NCI-H2227 (cell line): Measurements from ENCODE around the gene RIMKLB.

Experiments used
- DNase-seq: peaks from one replicate; lab custom pipeline; 2025; ENCODE audit not compliant: unreplicated experiment; lab: John Stamatoyannopoulos, UW

Gene RIMKLB, protein sequence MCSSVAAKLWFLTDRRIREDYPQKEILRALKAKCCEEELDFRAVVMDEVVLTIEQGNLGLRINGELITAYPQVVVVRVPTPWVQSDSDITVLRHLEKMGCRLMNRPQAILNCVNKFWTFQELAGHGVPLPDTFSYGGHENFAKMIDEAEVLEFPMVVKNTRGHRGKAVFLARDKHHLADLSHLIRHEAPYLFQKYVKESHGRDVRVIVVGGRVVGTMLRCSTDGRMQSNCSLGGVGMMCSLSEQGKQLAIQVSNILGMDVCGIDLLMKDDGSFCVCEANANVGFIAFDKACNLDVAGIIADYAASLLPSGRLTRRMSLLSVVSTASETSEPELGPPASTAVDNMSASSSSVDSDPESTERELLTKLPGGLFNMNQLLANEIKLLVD

DNA sequence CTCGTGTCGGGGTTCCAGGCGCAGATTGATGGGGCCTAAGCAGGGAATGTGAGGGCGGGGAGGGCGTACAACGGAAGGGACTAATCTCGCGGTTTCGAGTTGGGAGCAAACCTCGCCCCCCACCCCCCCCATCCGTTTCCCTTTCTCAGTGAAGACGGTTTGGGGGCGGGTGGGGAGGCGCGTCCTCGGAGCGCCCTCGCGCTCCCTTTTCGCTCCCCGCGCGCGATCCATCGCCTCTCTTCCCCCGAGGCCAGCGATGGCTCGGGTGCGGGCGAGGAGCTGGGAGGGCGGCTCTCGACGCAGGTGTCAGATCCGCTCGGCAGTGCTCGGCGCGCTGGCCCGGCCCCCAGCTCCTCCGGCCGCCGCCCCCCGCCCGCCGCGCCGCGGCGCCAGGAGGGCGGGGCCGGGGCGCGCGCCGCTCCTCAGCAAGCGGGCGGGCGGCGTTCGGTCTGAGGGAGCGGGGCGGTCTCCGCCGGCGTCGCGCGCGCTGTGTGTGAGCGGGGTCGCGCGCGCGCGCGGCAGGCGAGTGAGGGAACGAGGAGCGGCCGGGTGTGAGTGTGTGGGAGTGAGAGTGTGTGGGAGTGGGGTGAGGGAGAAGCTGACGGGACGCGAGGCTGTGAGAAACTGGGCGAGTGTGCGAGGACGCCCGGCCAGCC is at the start of gene RIMKLB:
Gene RIMKLB, plus strand, starts transcription at position 516 of the 656 bp plus-strand sequence. CDS start 15,876 bp downstream, outside the sequence.
- DNase-seq = peak; percentile 90

DNA sequence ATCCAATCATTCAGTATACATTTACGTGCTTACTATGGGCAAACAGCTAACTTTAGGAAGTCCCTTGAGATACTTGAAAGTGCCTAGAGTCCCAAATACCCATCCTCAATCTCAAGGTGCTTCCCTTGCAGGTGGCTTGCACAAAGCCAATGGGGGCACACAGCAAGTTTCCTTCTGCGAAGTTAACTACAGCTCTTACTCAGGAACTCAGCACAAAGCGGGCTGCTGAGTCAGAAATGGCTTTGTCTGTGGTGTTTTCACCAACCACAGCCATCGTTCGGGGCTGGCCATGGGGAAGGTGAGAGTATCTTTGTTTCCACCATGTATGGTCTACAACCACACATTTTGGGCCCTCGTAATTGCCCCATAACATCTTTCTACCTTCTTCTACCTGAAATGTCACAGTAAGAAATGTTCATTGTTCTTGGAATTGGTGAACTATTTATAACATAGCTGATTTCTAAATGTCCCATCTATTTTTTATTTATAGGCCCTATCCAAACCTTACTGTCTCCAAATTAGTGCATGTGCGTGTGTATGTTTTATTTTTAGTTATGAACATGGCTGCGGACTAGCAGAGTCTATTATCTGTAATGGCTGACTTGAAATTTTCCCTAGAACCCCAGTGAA is 49.1 kb upstream of the RIMKLB start:
- DNase-seq = no peak

DNA sequence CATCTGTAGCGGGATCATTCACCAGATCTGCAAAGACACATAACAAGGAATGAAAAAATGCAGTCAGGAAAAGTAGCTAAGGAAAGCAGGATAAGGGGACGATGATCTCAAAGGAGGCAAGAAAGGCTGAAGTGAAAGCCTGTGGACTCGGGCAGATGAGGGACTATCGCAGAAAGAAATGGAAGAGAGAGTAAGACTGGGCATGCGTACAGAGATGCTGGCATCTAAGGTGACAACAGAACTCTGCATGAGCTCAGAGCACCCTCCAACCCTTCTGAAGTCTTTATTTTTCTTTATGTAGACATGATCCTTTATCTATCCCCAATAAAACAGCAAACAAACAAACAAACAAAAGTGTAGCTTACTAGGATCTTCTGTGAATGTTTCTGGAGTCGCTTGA is 42.4 kb upstream of the RIMKLB start:
- peak; percentile 18 for DNase-seq

DNA sequence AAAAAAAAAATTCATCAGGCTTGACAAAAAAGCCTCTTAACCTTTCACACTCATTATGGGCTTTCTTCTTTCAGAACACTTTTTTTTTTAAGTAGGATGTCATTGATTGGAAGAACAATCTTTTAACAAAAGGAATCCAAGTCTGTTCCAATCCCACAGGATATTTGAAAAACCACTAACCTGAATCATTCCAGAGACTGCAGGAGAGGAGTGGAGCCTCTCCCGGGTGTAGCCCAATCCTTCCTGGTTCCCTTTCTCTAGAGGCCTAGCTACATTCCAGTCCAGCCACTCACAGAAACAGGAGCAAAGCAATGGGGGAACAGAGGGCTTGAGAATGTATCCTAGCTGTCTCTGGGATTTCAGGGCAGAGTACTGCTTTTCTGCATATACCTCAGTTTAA is 39.4 kb upstream of the RIMKLB start:
- no peak for DNase-seq

DNA sequence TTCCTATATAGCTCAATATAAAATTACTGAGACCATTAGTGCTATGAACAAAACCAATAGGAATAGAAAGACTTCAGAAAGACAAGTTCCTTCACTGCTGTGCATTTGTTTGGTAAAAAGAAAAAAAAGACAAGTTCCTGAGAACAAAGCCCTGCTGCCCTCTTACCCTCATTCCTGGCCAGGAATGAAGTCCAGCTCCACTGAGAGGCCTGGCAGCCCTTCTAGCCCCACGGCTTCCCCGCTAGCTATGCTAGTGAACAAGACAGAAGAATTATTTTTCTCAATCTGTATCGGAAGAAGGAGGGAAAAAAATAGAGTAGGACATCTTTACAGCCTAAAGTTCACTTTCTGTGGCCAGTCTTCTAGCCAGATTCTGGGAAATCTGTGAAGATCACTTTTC is 36.8 kb upstream of the RIMKLB start:
- DNase-seq = no peak

DNA sequence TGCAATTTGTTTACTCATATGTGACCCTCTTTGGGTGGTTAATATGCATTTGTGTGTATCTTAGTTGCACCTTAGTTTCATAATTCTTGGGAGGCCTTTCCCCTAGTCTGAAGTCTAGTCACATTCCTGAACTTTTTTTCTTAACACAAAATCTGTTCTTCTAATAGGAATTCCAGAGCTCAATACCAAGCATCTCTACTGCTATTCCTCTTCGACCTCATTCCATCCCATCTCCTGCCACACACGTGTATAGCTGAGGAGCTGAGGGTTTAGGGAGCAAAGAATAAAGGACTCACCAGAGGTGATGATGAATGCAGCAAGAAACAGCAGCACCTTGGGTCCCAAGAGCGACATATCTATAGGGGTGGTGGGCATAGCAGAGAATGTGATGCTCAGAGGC is 36.0 kb upstream of the RIMKLB start:
- DNase-seq = no peak

DNA sequence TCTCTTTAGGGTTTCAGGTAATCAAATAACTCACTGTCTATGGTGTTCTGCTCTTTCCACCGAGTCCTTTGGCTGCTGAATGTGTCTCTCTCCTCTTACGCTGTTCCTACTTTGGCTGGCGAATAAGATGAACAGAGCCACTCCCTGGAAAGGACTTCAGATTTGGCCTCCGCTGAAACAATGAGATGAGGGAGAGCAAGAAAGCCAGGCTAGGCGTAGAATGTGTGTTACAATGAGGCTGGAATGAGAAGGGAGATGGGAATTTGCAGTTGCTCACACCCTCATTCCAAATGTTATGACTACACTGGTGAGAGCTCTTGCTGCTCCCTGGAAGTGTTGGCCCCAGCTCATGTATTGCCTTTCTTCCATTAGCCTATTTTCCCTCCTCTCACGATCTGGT is 35.2 kb upstream of the RIMKLB start, which contains the start of gene MFAP5:
Gene MFAP5, minus strand, starts transcription at position 234 of the 400 bp plus-strand sequence. CDS start 722 bp downstream, outside the sequence.
- no peak for DNase-seq

DNA sequence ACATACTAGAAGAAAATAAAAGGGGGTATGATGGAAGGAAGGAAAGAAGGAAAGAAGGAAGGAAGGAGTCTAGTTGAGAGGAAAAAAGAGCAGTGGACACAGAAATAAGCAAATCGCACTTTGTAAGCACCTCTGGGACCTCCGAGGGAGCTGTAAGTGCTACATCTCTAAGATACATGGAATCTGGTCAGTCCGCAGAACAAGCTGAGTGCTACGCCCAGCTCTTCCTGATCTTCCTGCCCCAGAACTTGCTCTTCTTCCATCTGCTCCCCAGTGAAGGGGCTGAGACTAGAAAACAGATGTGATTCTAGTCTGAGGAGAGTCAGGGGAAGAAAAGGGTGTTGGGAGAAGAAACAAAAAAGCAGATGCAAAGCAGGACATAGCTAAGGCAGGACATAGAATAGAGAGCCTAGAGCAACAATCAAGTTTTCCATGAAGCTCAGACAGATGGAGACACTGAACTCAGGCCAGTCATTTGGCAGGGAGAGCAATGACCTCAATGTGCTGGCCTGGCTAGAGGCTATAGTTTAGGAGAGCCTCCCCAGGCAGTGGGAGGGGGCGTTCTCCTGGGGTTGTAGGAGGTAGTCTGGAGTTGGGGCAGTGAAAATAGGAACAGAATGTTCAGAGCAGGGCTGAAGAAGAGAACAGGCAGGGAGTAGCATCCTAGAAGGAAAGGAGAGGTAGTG is 33.4 kb upstream of the RIMKLB start:
- no peak for DNase-seq

DNA sequence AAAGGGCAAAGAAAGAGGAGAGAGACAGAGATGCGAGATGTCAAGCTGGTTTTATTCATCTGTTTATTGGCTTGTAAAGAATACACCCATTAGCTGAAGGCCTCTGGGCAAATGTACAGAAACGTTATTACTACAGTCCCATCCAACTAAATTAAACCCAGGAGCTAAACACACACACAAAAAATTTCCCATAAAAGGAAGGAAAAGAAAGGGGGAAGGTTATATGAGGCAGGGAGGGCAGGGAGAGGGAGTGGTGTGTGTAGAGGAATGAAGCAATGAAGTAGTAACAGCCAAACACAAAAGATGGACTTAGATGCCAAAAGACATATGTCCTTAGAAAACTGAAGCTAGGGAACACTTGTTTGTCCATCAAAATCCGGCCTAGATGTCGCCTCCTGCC is 32.0 kb upstream of the RIMKLB start:
- no peak for DNase-seq

DNA sequence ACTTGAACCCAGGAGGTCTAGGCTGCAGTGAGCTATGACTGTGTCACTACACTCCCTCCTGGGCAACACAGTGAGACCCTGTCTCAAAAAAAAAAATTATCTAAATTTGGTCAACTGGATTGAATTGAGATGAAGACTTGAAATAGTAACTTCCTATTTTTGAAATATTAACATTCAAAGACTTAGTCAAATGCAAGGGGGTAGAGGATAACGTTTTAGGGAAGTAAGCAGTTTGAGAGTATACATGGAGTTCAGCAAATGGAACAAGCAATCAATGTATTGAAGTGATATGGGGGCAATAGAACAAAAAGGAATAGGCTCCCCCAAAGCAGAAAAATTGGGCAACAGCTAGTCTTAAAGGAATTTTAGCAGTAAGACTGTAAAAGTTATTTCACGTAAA is 30.5 kb upstream of the RIMKLB start:
- no peak for DNase-seq

DNA sequence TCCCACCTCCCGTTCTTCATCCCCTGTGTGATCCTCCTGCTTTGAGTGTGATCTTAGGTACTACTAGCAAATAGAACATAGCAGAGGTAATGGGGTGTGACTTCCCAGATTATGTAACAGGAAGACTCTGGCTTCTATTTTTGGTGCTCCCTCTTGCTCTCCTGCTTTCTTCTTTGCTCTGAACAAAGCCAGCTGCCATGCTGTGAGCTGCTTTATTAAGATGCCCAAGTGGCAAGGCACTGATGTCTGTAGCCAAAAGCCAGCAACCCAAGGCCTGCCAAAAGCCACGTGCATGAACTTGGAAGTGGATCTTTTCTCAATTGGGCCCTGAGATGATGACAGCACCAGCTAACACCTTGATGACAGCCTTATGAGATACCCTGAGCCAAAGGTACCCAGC is 29.4 kb upstream of the RIMKLB start:
- DNase-seq = no peak

DNA sequence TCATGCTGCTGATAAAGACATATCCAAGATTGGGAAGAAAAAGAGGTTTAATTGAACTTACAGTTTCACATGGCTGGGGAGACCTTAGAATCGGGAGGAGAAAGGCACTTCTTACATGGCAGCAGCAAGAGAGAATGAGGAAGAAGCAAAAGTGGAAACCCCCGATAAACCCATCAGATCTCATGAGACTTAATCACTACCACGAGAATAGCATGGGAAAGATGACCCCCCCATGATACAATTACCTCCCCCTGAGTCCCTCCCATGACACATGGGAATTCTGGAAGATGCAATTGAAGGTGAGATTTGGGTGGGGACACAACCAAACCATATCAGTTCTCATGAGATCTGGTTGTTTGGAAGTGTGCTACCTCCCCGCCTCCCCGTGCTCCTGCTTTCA is 25.4 kb upstream of the RIMKLB start:
- no peak for DNase-seq

DNA sequence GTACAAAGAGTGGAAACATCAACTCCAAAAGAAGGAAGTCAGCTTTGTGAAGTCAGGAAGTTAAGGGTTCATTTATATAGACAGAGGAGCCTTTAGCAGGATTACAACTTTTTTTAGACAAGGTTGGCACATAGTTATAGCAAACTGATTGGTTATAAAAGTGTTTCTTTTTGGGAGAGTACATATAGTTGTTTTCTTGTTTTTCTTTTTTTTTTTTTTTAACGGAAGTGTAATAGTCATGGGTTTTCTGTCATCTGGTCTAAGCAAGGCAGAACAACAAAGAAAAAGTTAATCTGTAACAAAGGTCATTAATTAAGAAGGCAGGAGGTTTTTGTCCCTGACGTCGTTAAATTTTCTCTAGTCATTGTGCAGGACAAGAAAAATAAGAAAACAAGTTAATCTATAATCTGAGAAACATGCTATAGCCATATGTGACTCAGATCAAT is 22.2 kb upstream of the RIMKLB start:
- DNase-seq = no peak

DNA sequence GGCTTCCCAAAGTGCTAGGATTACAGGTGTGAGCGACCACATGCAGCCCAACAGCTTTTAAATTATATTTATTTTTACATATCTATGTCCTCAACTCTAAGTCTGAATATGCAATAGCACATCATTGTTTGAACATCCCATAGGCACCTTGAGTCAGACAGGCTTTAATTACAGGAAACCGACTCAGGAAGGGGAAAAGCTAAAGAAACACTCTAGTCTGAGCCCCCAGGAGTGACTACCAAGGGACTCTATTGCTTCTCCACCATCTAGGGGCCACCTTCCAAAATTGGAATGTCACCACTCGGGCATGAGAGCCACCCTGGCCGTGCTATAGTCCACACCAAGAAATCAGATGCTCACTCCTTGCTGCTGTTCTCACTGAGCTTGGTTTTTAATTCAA is 21.1 kb upstream of the RIMKLB start:
- no peak for DNase-seq

DNA sequence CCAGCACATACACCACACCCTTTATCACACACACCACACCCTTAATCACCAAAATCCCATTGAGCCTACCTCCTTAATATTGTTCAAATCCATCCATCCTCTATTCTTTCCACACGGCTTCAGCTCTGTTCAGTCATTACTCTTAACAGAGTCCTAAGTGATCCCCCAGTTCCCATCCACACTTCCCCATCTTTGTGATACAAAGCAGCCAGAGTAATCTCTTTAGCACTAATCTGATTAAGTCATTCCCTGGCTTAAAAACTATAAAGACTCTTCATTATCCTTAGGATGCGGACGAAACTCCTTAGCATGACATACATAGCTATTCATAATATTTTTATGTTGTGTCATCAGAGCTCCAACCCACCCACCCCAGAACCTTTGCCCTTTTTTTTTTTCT is 20.4 kb upstream of the RIMKLB start:
- DNase-seq = no peak

DNA sequence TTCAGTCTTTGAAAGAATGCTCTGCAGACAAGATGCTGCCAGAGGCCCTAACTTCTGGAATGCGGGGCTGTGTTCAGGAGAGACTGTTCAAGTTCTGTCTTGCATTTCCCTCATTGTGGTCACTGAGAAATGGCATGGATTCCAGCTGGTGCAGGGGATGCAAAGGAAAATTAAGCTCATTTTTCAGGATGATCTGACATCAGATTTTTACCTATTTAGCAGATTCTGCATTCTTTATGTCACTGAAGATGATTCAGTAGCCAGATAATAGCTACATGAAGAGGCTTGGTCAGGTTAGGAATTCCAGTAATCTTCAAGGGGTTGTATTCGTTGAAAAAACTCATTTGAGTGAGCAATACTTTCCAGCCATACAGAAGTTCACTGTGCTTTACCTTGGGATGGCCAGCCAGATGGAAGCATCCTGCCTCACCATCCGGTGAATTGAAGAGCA is 19.1 kb upstream of the RIMKLB start:
- no peak for DNase-seq

DNA sequence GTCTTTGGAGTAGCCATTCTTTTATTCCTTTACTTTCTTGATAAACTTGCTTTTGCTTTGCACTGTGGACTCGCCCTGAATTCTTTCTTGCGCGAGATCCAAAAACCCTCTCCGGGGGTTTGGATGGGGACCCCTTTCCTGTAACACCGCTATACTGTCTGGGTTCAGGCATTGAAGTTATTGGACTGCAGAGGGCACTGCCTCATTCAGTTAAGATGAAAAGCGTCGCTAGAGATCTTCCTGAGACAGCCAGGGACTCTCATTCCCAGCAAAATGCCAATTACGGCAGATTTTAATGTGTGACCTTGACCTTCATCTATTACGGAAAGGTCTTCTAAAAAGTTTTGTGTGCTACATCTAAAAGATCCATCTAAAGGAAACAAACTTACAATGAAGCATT is 17.3 kb upstream of the RIMKLB start:
- no peak for DNase-seq

DNA sequence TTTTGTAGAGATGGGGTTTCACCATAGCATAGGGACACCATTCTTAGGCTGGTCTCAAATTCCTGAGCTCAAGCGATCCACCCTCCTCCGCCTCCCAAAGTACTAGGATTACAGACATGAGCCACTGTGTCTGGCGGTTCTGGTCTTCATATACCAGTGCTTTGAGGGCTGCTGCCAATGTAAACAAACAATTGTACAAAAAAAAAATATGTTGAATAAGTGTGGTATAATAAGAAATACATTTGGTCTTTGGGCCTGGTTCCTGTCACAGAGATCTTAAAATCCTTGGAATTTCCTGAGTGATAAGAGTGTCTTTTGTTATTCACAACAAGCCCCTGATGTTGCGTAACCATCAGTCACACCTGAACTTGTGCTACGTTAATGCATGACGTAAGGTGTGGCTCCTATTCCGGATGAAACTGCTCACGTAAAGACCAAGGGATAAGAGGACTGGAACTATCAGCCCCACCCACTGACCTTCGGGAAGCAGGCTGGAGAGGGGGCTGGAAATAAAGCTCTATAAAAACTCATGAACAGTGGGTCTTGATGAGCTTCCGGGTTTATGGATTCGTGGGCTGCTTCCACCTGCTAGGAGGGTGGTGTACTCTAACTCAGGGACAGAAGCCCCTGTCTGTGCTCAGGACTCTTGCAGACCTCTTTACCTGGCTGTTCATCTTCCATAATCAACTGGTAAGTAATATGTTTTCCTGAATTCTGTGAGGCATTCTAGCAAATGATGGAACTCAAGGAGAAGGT is 16.5 kb upstream of the RIMKLB start:
- no peak for DNase-seq

DNA sequence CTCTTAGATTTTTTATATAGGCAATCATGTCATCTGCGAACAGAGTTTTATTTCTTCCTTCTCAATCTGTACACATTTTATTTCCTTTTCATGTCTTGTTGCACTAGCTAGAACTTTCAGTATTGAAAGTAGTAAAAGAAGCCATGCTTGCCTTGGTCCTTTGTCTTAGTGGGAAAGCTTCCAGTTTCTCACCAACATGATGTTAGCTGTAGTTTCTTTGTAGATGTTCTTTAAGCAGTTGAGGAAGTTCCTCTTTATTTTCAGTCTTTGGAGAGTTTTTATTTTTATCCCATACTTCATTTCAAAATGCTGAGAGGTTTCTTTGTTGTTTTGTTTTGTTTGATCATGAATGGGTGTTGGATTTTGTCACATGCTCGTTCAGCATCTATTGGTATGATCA is 12.7 kb upstream of the RIMKLB start:
- no peak for DNase-seq

DNA sequence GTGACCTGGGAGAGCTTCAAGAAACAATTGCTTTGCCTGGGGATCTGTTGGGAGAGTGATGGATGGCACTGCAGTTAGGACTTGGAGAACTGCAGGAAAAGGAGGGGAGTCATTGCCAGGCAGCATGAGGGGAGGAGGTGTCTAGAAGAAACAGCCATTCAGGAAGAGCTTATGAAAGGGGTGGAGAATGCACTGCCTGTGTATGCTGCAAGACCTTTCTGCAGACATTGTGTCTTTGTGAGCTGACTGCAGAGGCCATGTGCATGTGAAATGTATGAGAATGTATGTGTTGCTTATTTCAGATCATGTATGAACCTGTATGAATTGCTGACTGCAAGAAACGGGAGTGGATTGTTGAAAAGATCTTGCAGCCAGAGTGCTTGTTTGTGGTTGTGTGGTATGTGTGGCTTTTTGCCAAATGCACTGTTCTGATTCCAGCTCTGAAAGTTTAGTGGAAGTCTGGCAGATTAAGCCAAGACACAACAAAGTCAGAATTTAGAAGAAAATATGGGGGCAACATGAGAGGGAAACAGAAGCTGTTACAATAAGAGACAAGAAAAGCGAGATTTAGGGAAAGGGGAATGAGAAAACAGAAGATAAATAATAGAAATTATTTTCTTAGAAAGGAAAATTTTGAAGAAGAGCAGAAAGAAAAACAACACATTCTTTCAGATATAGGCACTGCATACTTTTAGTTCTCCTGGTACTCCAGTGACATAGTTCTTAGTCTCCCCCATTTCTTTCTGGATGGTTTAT is 9.8 kb upstream of the RIMKLB start:
- peak; percentile 82 for DNase-seq
